Stimulated activated CD8-positive, alpha-beta memory T cell treated with anti-CD3 and anti-CD28 coated beads, Interleukin-4, amount 100 ng/mL, for 1 hour (primary cell): Measurements from ENCODE around the gene HCN2.
"Not testable (repeated sequence)": the region's sequence is repeated elsewhere in the genome, so short reads cannot be mapped to it uniquely, and the experiment has no call there.

Experiments
- DNase-seq, 2 donors: peaks; one replicate each; pipeline ENCODE4 v3.0.0-alpha.2; 2020; ENCODE audit warnings: low read depth in 2 of 2, low spot score in 1 of 2

HCN2 gene

DNA sequence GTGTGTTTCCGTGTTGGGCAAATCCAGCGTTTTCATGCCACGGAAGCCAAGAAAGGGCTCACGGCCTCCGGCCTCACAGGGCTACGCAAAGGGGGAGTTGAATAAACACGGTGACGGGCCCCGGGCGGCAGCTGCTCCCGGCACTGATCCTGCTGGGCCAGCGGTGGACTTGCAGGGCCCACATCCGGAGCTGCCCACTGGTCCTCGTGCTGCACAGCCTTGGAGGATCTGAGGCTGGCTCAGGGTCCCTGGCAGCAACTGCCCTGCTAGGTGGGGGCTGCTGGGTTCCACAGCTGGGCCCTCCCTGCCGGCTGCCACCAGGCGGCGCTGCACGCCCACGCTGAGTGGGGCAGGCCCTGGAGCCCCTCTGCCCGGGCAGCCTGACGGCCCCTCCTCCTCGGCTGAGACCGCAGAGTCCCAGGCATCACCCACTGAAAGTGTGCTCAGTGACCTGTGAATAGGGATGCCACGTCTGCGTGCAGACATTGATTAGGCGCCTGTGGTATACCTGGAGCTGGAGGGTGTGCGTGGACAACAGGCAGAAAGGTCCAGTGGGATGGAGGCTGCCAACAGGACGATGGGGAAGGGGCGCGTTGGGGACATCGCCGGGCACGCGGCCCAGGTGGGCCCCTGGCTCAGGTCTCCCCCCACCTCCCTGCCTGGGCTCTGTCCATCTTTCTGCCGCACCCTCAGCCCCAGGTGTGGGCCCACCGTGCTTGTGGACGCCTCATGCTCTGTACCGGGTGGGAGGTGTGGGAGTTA lies 5.3 kb upstream of the HCN2 start:
- peak in 1 of 2 donors; percentile 56 for DNase-seq

- not testable (repeated sequence) for DNase-seq
These were observed 4.5 kb upstream of the HCN2 start for GRCh38 chr19:585146-585545.

DNA sequence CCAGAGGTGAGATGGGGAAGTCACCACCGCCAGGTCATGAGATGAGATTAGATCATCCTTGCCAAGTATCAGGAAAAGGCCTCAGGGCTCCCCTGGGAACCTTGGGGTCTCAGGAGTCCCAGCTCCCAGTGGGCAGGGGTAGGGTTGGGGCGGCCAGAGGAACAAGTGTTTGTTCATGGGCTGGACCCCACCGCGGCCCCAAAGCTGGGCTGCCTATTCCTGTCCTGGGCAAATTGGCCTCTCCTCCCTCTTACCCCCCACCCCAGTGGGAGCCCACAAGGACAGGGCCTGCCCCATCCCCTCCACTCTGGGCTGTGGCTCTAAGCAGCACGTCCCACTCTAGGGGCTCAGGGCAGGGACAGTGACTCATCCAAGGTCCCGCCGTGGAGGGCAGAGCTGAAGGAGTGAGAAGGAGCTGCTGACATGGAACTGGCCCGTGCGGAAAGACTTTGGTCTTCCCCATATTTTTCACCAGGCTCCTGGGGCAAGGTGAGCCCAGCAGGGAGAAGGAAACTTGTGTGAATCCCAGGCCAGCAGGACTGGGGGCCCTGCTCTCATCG lies 4.0 kb upstream of the HCN2 start:
- no peak for DNase-seq

DNA sequence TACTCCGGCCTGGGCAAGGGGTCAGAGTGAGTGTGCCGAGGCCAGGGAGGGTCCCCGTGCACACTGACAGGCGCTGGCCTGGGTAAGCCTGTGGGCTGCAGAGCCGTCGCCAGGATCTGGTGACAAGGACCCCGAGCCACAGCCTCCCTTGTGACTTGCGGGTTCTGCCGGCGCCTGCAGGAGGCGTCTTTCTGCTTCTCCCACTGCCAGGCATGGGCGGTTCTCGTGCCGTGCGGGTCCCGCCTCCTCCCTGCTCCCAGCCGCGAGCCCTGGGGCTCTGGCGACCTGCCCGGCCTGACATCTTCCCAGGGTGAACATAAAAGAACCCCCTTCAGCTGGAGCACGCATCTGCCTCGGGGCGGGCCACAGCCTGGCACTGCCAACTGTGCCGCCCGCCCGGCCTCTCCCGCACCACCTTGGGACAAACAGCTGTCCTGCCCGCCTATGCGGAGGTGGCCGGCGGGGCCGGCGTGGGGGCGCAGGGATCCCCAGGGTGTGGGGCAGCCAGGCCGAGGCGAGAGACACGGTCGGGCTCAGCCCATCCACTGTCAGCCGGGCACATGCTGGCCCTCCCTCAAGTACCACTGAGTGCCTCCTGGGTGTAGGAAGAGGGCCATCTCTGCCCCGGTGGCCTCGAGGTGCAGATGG lies 1.5 kb upstream of the HCN2 start:
- DNase-seq: peak in 1 of 2 donors; percentile 22

GRCh38 chr19:588741-589692 lies 664 bp upstream of the HCN2 start:
- DNase-seq: no peak

GRCh38 chr19:590396-590745 lies 690 bp downstream of the HCN2 start:
- DNase-seq: no peak

- no peak for DNase-seq
These were observed 1.0 kb downstream of the HCN2 start for GRCh38 chr19:590750-591098.

DNA sequence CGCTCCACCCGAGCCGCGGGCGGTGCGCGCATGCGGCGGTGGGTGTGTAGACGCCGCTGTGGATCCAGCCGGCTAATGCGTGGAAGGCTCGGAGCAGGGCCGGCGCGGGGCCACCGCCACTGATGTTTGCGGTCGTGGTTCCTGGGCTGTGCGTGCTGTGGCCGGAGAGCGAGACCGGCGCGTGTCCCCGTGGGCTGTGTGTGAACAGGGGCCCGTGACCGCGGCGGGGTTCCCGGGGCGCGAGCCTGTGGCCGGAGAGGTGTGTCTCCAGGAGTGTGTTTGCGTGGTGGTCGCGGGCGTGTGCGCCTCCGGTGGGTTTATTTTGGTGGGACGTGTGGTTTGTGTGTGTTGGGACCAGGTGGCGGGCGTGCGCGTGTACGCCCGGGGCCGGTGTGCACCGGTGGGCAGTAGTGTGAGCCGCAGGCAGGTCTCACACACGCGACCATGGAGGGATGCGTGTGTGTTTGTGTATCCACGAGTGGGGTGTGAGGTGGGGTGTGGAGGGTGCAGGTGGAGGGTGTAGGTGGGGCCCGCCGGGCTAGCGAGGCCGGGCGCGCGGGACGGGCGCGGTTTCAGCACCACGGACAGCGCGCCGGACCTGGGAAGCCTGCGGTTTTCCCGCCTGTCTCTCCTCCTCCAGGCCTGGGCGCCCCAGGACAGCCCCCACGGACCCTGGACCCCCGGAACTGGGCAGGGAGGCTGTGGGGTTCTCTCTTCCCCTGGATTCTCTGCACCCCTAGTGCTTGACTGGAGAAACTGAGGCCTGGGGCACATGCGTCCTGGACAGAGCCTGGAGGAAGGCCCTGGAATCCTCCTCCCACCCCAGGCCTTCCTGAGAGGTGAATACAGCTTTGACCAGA lies 1.6 kb downstream of the HCN2 start:
- DNase-seq: no peak

GRCh38 chr19:592101-592500 lies 2.4 kb downstream of the HCN2 start:
- DNase-seq: no peak

GRCh38 chr19:593055-593454 lies 3.4 kb downstream of the HCN2 start:
- no peak for DNase-seq

GRCh38 chr19:593505-593904 lies 3.8 kb downstream of the HCN2 start:
- DNase-seq: no peak

DNA sequence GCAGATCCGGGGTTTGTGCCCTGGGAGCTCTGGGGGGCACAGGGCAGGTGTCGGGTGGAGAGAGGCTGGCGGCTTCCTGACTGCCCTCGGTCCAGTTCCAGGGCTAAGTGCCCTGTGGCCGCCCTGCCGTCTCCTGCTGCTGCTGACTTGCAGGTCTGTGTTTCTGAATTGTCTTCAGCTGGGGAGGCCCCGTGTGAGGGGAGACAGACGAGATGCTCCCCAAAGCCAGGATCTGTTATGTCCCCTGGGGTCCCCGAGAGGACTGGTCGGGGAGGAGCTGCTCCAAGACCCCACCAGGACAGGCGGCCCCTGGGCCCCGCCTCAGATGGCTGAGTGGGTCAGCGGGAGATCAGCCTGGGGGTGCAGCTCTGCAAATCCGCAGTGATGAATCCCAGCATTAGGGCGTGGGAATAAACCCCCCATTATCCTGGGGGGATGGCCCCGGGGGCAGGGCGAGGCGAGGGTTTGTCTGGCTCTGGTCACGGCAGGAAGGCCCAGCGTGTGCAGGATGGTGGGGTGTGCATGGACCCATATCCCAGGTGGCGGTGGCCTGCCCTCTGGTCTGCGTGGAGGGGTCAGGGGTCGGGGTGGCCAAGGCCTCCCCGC lies 4.7 kb downstream of the HCN2 start:
- DNase-seq: no peak

- no peak for DNase-seq
These were observed 5.9 kb downstream of the HCN2 start for GRCh38 chr19:595326-596262.

- DNase-seq: no peak
These were observed 6.6 kb downstream of the HCN2 start for GRCh38 chr19:596263-596655.

GRCh38 chr19:597406-598315 lies 8.0 kb downstream of the HCN2 start:
- DNase-seq: no peak

GRCh38 chr19:601310-601709 lies 11.6 kb downstream of the HCN2 start:
- no peak for DNase-seq

DNA sequence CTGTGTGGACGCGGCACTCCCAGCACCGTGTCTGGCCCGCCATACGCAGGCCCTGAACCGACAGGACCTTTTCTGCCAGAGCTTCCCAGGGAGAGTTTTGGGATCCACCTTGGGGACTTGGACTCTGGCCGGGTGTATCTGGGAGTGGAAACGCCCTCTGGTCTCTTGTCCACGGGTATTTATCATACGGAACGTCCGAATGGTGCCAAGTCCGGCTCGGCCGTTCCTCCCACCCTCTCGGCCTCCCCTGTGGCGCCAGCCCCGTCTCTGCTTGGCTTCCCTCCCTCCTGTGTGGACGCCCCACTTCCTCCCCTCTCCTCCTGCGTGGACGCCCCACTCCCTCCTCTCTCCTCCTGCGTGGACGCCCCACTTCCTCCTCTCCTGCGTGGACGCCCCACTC lies 12.1 kb downstream of the HCN2 start:
- DNase-seq: no peak
